ENCODE measurements around the gene RPS26. TPM values are rescaled to one million over a fixed set of nuclear protein-coding genes. Genes with fewer than 3 reads are reported as not detected.

RPS26 gene
- total RNA-seq = 40.4 TPM

GRCh38 chr12:56041552-56042429 lies at the start of gene RPS26:
TSS of gene RPS26 (plus strand) at chr12:56041918. CDS start at chr12:56042167, 249 bp downstream.

DNA sequence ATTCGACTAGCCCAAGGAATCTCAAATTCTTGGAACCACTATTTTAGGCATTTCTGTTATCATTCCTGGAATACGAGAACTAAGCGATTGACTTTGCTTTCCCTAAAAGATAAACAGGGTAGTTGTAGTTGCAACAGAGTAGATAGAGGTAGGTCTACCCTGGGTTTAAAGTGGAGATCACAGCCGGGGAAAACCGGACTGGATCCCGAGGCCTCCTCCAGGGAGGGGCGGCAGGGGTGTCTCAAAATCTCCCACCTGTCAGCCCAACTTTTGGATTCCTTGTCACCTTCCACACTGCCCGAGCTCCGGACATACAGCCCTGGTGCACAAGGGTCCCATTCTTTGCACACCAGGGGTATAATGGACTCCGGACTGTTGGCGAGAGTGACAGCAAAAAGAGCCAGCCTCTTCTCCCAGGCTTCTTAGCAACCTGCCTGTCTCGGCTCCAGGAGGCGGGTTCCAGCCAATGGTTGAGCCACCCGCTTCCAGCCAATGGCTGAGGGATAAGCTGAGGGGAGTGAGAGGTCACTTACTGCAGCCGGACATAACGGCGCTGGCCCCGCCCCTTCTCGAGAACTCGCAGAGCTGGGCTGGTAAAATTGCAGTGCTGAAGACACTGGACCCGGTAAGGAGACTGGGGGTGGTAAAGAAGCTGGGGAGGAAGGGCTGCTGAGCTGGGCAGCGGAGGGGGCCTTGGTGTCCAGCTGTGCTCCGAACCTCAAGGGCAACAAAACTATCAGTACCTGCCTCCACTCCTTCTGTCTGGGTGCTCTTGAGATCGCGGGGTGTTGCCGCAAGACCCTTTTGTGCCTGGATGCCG lies 44.8 kb upstream of the RPS26 start, which contains the start of gene SUOX:
Gene SUOX (plus strand): TSS at position 562 of the 820 bp plus-strand sequence. CDS start 4,946 bp downstream, outside the sequence.

GRCh38 chr12:56020423-56021184 lies 21.1 kb upstream of the RPS26 start, which contains the start of gene IKZF4:
TSS of gene IKZF4 (plus strand) at chr12:56021043. CDS start at chr12:56021494, 451 bp downstream.

DNA sequence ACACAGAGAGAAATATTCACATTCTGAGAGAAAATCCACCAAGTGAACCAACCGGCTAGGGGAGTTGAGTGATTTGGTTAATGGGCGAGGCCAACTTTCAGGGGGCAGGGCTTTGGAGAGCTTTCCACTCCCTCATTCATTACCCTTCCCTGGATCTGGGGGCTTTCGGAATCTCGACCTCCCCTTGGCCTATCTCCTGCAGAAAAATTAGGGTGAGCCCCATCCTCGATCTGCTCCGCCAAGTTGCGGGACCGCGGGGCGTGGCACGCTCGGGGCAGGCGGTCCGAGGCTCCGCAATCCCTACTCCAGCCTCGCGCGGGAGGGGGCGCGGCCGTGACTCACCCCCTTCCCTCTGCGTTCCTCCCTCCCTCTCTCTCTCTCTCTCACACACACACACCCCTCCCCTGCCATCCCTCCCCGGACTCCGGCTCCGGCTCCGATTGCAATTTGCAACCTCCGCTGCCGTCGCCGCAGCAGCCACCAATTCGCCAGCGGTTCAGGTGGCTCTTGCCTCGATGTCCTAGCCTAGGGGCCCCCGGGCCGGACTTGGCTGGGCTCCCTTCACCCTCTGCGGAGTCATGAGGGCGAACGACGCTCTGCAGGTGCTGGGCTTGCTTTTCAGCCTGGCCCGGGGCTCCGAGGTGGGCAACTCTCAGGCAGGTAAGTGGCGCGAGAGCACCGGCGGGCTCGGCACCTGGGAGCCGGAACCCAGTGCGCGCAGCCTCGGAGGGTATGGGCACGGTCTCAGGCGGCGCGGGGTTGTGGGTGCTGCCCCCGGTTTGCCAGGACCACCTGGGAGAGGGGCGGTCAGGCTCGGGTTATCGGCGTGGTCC lies 38.2 kb downstream of the RPS26 start, which contains the start of gene ERBB3:
Gene ERBB3 (plus strand): TSS at position 443 of the 833 bp plus-strand sequence. CDS start 136 bp downstream, at position 579.

Other genes starting within 250 kb of the RPS26 start
- gene SARNP, start 224.2 kb upstream of the RPS26 start, total RNA-seq = 75.2 TPM
- 8.5 TPM for gene ORMDL2, start 223.9 kb upstream of the RPS26 start, total RNA-seq
- 30.7 TPM for gene DNAJC14, start 212.3 kb upstream of the RPS26 start, total RNA-seq
- not detected for gene MMP19, start 199.0 kb upstream of the RPS26 start, total RNA-seq
- 25.1 TPM for gene PYM1, start 114.0 kb upstream of the RPS26 start, total RNA-seq
- gene DGKA, start 110.8 kb upstream of the RPS26 start, total RNA-seq = 12.9 TPM
- gene PMEL, start 75.9 kb upstream of the RPS26 start, total RNA-seq = 0.69 TPM
- 12.7 TPM for gene CDK2, start 75.1 kb upstream of the RPS26 start, total RNA-seq
- gene RAB5B, start 67.8 kb upstream of the RPS26 start, total RNA-seq = 59.1 TPM
- gene SUOX, start 44.6 kb upstream of the RPS26 start, total RNA-seq = 13.4 TPM
- gene IKZF4, start 20.9 kb upstream of the RPS26 start, total RNA-seq = 3.7 TPM
- gene ERBB3, start 38.2 kb downstream of the RPS26 start, total RNA-seq = 6.2 TPM
- gene PA2G4, start 62.6 kb downstream of the RPS26 start, total RNA-seq = 70.8 TPM
- 1,096 TPM for gene RPL41, start 74.7 kb downstream of the RPS26 start, total RNA-seq
- gene ZC3H10, start 76.3 kb downstream of the RPS26 start, total RNA-seq = 7.4 TPM
- gene ESYT1, start 86.3 kb downstream of the RPS26 start, total RNA-seq = 51.9 TPM
- 118 TPM for gene MYL6B, start 110.7 kb downstream of the RPS26 start, total RNA-seq
- 650 TPM for gene MYL6, start 116.4 kb downstream of the RPS26 start, total RNA-seq
- 108 TPM for gene SMARCC2, start 147.6 kb downstream of the RPS26 start, total RNA-seq
- 71.3 TPM for gene RNF41, start 180.0 kb downstream of the RPS26 start, total RNA-seq
- 26.3 TPM for gene NABP2, start 182.4 kb downstream of the RPS26 start, total RNA-seq
- gene SLC39A5, start 188.1 kb downstream of the RPS26 start, total RNA-seq = not detected
- 23.5 TPM for gene ANKRD52, start 216.5 kb downstream of the RPS26 start, total RNA-seq
- gene COQ10A, start 225.0 kb downstream of the RPS26 start, total RNA-seq = 12.5 TPM

Measured in diencephalon (tissue), 1 donor.